ENCODE results near the gene MACROD2.

Gene MACROD2

GRCh38 chr20:16078172-16078898 is 2083.0 kb downstream of the MACROD2 start:
- DNase-seq (ENCODE audit: low read depth, low spot score), result no peak
- H3K9me3 ChIP-seq (ENCODE audit: insufficient read depth, low read length), result no peaks in the 10 kb centered on the region
- no peak overlapping the region for H3K9ac ChIP-seq (ENCODE audit: insufficient read length, low read depth)
- no peaks in the 10 kb centered on the region for H3K27me3 ChIP-seq (ENCODE audit: insufficient read depth, insufficient read length)
- no peaks in the 10 kb centered on the region for H3K36me3 ChIP-seq (ENCODE audit: insufficient read depth, insufficient read length, low read length)
- TF ChIP-seq SUZ12 (IDR thresholded peaks at IDR 0.05; ENCODE audit: extremely low read depth, insufficient read depth, insufficient read length), result no peak
- no peak for TF ChIP-seq YY1 (IDR thresholded peaks at IDR 0.05; ENCODE audit: insufficient read depth, insufficient read length)
- TF ChIP-seq ZNF274 (IDR thresholded peaks at IDR 0.05; ENCODE audit: low read depth, low read length), result no peak
- H3K4me3 ChIP-seq (ENCODE audit: insufficient read length, low read depth), result no peak overlapping the region
- H3K4me1 ChIP-seq (ENCODE audit: insufficient read depth, insufficient read length), result no peaks in the 10 kb centered on the region

- H3K36me3 ChIP-seq (ENCODE audit: insufficient read depth, insufficient read length, low read length), result no peaks in the 10 kb centered on the region
Measured at GRCh38 chr20:16081421-16081820, 2086.1 kb downstream of the MACROD2 start.

GRCh38 chr20:16082051-16082550 is 2086.8 kb downstream of the MACROD2 start:
- Histone ChIP-seq H3K4me1 (ENCODE audit: insufficient read depth, insufficient read length) (no peaks in the 10 kb centered on the region), H3K36me3 (ENCODE audit: insufficient read depth, insufficient read length, low read length) (no peaks in the 10 kb centered on the region), H3K27me3 (ENCODE audit: insufficient read depth, insufficient read length) (no peaks in the 10 kb centered on the region), H3K4me3 (ENCODE audit: insufficient read length, low read depth) (no peak overlapping the region), H3K9ac (ENCODE audit: insufficient read length, low read depth) (no peak overlapping the region), H3K9me3 (ENCODE audit: insufficient read depth, low read length) (no peaks in the 10 kb centered on the region)
- DNase-seq (ENCODE audit: low read depth, low spot score), result no peak
- TF ChIP-seq SUZ12 (IDR thresholded peaks at IDR 0.05; ENCODE audit: extremely low read depth, insufficient read depth, insufficient read length) (no peak), ZNF274 (IDR thresholded peaks at IDR 0.05; ENCODE audit: low read depth, low read length) (no peak), YY1 (IDR thresholded peaks at IDR 0.05; ENCODE audit: insufficient read depth, insufficient read length) (no peak)

More at GRCh38 chr20:16081421-16081820, 2086.1 kb downstream of the MACROD2 start:
- Histone ChIP-seq H3K9ac (ENCODE audit: insufficient read length, low read depth) (no peak overlapping the region), H3K4me1 (ENCODE audit: insufficient read depth, insufficient read length) (no peaks in the 10 kb centered on the region), H3K9me3 (ENCODE audit: insufficient read depth, low read length) (no peaks in the 10 kb centered on the region), H3K27me3 (ENCODE audit: insufficient read depth, insufficient read length) (no peaks in the 10 kb centered on the region), H3K4me3 (ENCODE audit: insufficient read length, low read depth) (no peak overlapping the region)
- TF ChIP-seq ZNF274 (IDR thresholded peaks at IDR 0.05; ENCODE audit: low read depth, low read length) (no peak), SUZ12 (IDR thresholded peaks at IDR 0.05; ENCODE audit: extremely low read depth, insufficient read depth, insufficient read length) (no peak), YY1 (IDR thresholded peaks at IDR 0.05; ENCODE audit: insufficient read depth, insufficient read length) (no peak)
- no peak for DNase-seq (ENCODE audit: low read depth, low spot score)

- H3K36me3 ChIP-seq (ENCODE audit: insufficient read depth, insufficient read length, low read length), result no peaks in the 10 kb centered on the region
- no peaks in the 10 kb centered on the region for H3K27me3 ChIP-seq (ENCODE audit: insufficient read depth, insufficient read length)
- no peak overlapping the region for H3K9ac ChIP-seq (ENCODE audit: insufficient read length, low read depth)
- H3K4me3 ChIP-seq (ENCODE audit: insufficient read length, low read depth), result no peak overlapping the region
- H3K4me1 ChIP-seq (ENCODE audit: insufficient read depth, insufficient read length), result no peaks in the 10 kb centered on the region
- TF ChIP-seq ZNF274 (IDR thresholded peaks at IDR 0.05; ENCODE audit: low read depth, low read length), result no peak
- no peak for TF ChIP-seq SUZ12 (IDR thresholded peaks at IDR 0.05; ENCODE audit: extremely low read depth, insufficient read depth, insufficient read length)
- TF ChIP-seq YY1 (IDR thresholded peaks at IDR 0.05; ENCODE audit: insufficient read depth, insufficient read length), result no peak
- no peaks in the 10 kb centered on the region for H3K9me3 ChIP-seq (ENCODE audit: insufficient read depth, low read length)
- DNase-seq (ENCODE audit: low read depth, low spot score), result no peak
Measured at GRCh38 chr20:16083639-16084280, 2088.4 kb downstream of the MACROD2 start.

GRCh38 chr20:16095226-16095625 is 2099.9 kb downstream of the MACROD2 start:
- Histone ChIP-seq H3K9me3 (ENCODE audit: insufficient read depth, low read length) (no peaks in the 10 kb centered on the region), H3K27me3 (ENCODE audit: insufficient read depth, insufficient read length) (no peaks in the 10 kb centered on the region), H3K36me3 (ENCODE audit: insufficient read depth, insufficient read length, low read length) (no peaks in the 10 kb centered on the region), H3K4me3 (ENCODE audit: insufficient read length, low read depth) (no peak overlapping the region), H3K9ac (ENCODE audit: insufficient read length, low read depth) (no peak overlapping the region), H3K4me1 (ENCODE audit: insufficient read depth, insufficient read length) (no peaks in the 10 kb centered on the region)
- no peak for DNase-seq (ENCODE audit: low read depth, low spot score)
- TF ChIP-seq YY1 (IDR thresholded peaks at IDR 0.05; ENCODE audit: insufficient read depth, insufficient read length) (no peak), SUZ12 (IDR thresholded peaks at IDR 0.05; ENCODE audit: extremely low read depth, insufficient read depth, insufficient read length) (no peak), ZNF274 (IDR thresholded peaks at IDR 0.05; ENCODE audit: low read depth, low read length) (no peak)

GRCh38 chr20:16096756-16097326 is 2101.5 kb downstream of the MACROD2 start:
- TF ChIP-seq YY1 (IDR thresholded peaks at IDR 0.05; ENCODE audit: insufficient read depth, insufficient read length) (no peak), ZNF274 (IDR thresholded peaks at IDR 0.05; ENCODE audit: low read depth, low read length) (no peak), SUZ12 (IDR thresholded peaks at IDR 0.05; ENCODE audit: extremely low read depth, insufficient read depth, insufficient read length) (no peak)
- Histone ChIP-seq H3K4me1 (ENCODE audit: insufficient read depth, insufficient read length) (no peaks in the 10 kb centered on the region), H3K36me3 (ENCODE audit: insufficient read depth, insufficient read length, low read length) (no peaks in the 10 kb centered on the region)

GRCh38 chr20:16097788-16098187 is 2102.5 kb downstream of the MACROD2 start:
- Histone ChIP-seq H3K4me1 (ENCODE audit: insufficient read depth, insufficient read length) (no peaks in the 10 kb centered on the region), H3K27me3 (ENCODE audit: insufficient read depth, insufficient read length) (no peaks in the 10 kb centered on the region), H3K9ac (ENCODE audit: insufficient read length, low read depth) (no peak overlapping the region), H3K9me3 (ENCODE audit: insufficient read depth, low read length) (no peaks in the 10 kb centered on the region), H3K36me3 (ENCODE audit: insufficient read depth, insufficient read length, low read length) (no peaks in the 10 kb centered on the region), H3K4me3 (ENCODE audit: insufficient read length, low read depth) (no peak overlapping the region)
- DNase-seq (ENCODE audit: low read depth, low spot score), result no peak
- TF ChIP-seq ZNF274 (IDR thresholded peaks at IDR 0.05; ENCODE audit: low read depth, low read length), result no peak
- no peak for TF ChIP-seq SUZ12 (IDR thresholded peaks at IDR 0.05; ENCODE audit: extremely low read depth, insufficient read depth, insufficient read length)
- TF ChIP-seq YY1 (IDR thresholded peaks at IDR 0.05; ENCODE audit: insufficient read depth, insufficient read length), result no peak

More at GRCh38 chr20:16096756-16097326, 2101.5 kb downstream of the MACROD2 start:
- no peak overlapping the region for H3K4me3 ChIP-seq (ENCODE audit: insufficient read length, low read depth)
- H3K27me3 ChIP-seq (ENCODE audit: insufficient read depth, insufficient read length), result no peaks in the 10 kb centered on the region
- no peaks in the 10 kb centered on the region for H3K9me3 ChIP-seq (ENCODE audit: insufficient read depth, low read length)
- H3K9ac ChIP-seq (ENCODE audit: insufficient read length, low read depth), result no peak overlapping the region
- no peak for DNase-seq (ENCODE audit: low read depth, low spot score)
